Type B pancreatic cell (in vitro differentiated cells): ENCODE data around the gene ZNF468. TPM values are rescaled to one million over a fixed set of nuclear protein-coding genes. Genes with fewer than 3 reads are reported as not detected.
"Not testable (repeated sequence)": the region's sequence is repeated elsewhere in the genome, so short reads cannot be mapped to it uniquely, and the experiment has no call there.

Experiments used
- DNase-seq: peaks from one replicate; pipeline ENCODE4 v3.0.0; 2021; ENCODE audit warnings: mixed read lengths; ENCODE audit not compliant: unreplicated experiment; ENCODE audit errors: extremely low spot score
- H3K27ac Mint-ChIP-seq: 2 replicates; pipeline ENCODE4 v1.8.0; 2021; ENCODE audit warnings: mild to moderate bottlenecking, mixed read lengths
- H3K27me3 Mint-ChIP-seq: 2 replicates; pipeline ENCODE4 v1.8.0; 2021; ENCODE audit warnings: mixed read lengths
- H3K36me3 Mint-ChIP-seq: 2 replicates; pipeline ENCODE4 v1.8.0; 2021; ENCODE audit warnings: mixed read lengths
- H3K4me1 Mint-ChIP-seq: one replicate; pipeline ENCODE4 v1.8.0; 2021; ENCODE audit warnings: mixed read lengths; ENCODE audit not compliant: unreplicated experiment
- H3K4me3 Mint-ChIP-seq: 2 replicates; pipeline ENCODE4 v1.8.0; 2021; ENCODE audit warnings: mild to moderate bottlenecking, mixed read lengths
- H3K9me3 Mint-ChIP-seq: 2 replicates; pipeline ENCODE4 v1.8.0; 2021; ENCODE audit warnings: mixed read lengths
- total RNA-seq: library from RNA; stranded (reverse); gene quantifications from 2 replicates; pipeline ENCODE4 v1.2.1, GENCODE V29; 2021; ENCODE audit warnings: low replicate concordance
- TF ChIP-seq, protein P1 (sequence below): fragments of 200-600 bp; sonication (generic); conservative IDR thresholded peaks from 2 replicates; pipeline ENCODE4 v1.5.0; 2021; ENCODE audit warnings: antibody characterized with exemption, mild to moderate bottlenecking

The ZNF468 gene
- total RNA-seq, 1 donor from 2014 or later = 32.4 TPM

DNA sequence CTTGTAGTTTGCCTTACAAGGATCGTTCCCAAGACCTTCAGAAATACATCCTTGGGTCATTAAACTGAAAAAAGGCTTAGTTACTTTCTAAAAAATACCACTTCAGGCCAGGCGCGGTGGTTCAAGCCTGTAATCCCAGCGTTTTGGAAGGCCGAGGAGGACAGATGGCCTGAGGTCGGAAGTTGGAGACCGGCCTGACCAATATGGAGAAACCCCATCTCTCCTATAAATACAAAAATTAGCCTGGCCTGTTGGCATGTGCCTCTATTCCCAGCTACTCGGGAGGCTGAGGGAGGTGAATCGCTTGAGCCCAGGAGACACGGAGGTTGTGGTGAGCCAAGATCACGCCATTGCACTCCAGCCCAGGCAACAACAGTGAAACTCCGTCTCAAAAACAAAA lies 33.7 kb downstream of the ZNF468 start:
- Mint-ChIP-seq H3K4me1 (peaks cover 13% of the 10 kb centered on the region), H3K9me3 (peaks cover 3% of the 10 kb centered on the region), H3K27me3 (no peaks in the 10 kb centered on the region), H3K4me3 (no peak overlapping the region), H3K36me3 (peaks cover 5% of the 10 kb centered on the region), H3K27ac (no peak overlapping the region)
- no peak for DNase-seq
- TF ChIP-seq, protein P1, sequence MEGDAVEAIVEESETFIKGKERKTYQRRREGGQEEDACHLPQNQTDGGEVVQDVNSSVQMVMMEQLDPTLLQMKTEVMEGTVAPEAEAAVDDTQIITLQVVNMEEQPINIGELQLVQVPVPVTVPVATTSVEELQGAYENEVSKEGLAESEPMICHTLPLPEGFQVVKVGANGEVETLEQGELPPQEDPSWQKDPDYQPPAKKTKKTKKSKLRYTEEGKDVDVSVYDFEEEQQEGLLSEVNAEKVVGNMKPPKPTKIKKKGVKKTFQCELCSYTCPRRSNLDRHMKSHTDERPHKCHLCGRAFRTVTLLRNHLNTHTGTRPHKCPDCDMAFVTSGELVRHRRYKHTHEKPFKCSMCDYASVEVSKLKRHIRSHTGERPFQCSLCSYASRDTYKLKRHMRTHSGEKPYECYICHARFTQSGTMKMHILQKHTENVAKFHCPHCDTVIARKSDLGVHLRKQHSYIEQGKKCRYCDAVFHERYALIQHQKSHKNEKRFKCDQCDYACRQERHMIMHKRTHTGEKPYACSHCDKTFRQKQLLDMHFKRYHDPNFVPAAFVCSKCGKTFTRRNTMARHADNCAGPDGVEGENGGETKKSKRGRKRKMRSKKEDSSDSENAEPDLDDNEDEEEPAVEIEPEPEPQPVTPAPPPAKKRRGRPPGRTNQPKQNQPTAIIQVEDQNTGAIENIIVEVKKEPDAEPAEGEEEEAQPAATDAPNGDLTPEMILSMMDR = no peak

DNA sequence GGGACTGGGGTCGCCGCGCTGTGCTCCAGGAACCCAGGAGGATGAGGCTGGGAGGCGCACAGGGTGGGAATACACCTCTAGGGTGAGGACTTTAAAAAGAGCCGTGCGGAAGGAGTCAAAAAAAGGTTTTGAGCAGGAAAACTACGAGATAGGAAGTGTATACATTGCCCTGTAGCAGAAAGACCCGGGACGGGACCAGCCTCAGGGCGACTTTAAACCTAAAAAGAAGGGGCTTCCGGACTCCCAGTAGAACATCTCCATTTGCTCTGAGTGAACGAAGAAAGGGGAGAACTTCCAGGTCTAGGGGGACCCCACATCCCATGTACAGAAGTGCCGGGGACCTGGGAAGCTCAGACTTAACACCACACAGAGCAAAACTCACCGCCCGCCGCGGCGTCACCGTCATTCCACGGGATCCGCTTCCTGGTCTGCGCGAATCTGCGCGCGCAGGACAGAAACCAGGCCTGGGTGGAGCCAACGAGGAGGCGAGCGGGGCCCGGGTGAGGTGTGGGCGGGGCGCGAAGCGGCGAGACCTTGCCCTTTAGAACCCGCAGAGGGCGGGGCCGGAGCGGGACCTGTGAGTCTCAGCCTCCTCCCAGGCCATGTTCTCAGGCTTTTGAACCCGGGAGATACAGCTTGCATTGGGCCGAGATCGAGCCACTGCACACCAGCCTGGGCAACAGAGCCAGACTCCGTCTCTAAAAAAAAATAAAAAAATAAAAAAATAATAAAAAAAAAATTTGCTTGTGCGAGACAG lies 36.0 kb downstream of the ZNF468 start, which contains the start of gene ZNF28:
Gene ZNF28, minus strand, starts transcription at position 430 of the 757 bp plus-strand sequence. CDS start 3,675 bp downstream, outside the sequence.
- Mint-ChIP-seq H3K36me3 (peaks cover 15% of the 10 kb centered on the region), H3K27ac (peak within 1 kb of the TSS; percentile 78), H3K4me3 (peak within 1 kb of the TSS; percentile 92), H3K4me1 (peaks cover 13% of the 10 kb centered on the region)
- not testable (repeated sequence) for H3K27me3 Mint-ChIP-seq, H3K9me3 Mint-ChIP-seq, DNase-seq

DNA sequence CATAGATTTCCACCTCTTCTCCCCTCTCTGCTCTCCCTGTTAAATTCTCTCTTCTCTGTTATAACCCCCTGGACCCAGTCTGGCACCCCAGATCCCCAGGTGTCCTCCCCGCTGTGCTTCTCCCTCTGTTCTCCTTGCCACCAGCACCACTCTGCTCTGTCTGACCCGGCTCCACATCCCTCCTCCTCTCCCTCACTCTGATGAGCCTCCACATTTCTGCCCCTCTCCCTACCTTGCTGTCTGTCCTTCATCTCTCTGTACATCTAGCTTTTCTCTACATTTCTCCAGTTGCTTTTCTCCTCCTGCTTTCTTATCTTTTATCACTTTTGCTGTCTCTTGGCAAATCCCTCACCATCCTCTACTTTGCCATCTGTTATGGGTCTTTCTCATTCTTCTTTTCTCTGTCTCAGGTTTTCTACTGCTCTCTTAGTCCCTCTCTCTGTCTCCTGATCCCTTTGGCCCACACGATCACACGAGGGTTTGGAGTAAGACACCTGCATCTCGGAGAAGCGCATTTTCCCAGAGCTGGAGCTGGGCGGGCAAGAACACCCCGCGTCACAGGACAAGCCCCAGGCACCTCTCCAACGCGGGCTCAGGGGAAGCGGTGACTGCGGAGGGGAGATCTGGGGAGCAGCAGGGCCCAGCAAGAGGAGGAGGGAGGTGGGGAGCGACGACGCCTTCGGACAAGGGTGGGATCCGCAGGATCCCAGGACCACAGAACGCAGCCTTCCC lies 36.8 kb downstream of the ZNF468 start:
- peak overlapping the region; percentile 92 for H3K4me3 Mint-ChIP-seq
- H3K27ac Mint-ChIP-seq = peak overlapping the region; percentile 78
- H3K4me1 Mint-ChIP-seq = peaks cover 13% of the 10 kb centered on the region
- not testable (repeated sequence) for H3K27me3 Mint-ChIP-seq, H3K9me3 Mint-ChIP-seq, DNase-seq
- H3K36me3 Mint-ChIP-seq = peaks cover 15% of the 10 kb centered on the region

DNA sequence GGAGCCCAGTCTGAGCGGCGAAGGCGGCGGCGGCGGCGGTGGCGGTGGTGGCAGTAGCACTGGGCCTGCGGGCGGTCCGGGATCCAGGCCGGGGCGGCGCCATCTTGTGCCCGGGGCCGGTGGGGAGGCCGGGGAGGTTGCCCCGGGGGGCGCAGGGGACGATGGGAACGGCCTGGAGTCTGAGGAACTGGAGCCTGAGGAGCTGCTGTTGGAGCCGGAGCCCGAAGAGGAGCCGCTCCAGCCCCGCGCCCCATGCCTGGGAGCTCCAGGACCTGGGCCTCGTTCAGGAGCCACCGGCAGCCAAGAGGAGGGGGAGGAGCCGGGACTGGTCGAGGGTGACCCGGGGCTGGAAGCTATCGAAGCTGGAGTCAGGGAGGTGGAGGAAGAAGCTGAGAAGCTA lies 47.6 kb downstream of the ZNF468 start:
- no peak for DNase-seq
- peaks cover 25% of the 10 kb centered on the region for H3K36me3 Mint-ChIP-seq
- H3K4me3 Mint-ChIP-seq = no peak overlapping the region
- TF ChIP-seq, protein P1 = no peak
- no peaks in the 10 kb centered on the region for H3K27me3 Mint-ChIP-seq
- H3K27ac Mint-ChIP-seq = no peak overlapping the region
- no peaks in the 10 kb centered on the region for H3K9me3 Mint-ChIP-seq
- H3K4me1 Mint-ChIP-seq = no peaks in the 10 kb centered on the region

DNA sequence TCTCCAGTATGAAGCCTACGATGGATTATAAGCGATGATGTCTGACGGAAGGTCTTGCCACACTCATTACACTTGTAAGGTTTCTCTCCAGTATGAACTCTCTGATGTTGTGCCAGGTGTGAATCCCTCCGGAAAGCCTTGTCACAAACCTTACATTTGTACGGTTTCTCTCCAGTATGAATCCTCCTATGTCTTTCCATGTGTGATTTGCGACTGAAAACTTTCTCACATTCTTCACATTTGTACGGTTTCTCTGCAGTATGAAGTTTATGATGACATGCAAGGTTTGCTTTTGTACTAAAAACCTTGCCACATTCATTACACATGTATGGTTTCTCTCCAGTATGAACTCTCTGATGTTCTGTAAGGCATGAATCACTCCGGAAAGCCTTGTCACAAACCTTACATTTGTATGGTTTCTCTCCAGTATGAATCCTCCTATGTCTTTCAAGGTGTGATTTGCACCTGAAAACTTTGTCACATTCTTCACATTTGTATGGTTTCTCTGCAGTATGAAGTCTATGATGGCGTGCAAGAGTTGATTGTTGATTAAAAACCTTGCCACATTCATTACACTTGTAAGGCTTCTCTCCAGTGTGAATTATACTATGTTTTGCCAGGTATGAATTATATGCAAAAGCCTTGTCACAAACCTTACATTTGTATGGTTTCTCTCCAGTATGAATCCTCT lies 57.3 kb downstream of the ZNF468 start:
- not testable (repeated sequence) for H3K27me3 Mint-ChIP-seq, H3K4me3 Mint-ChIP-seq, H3K27ac Mint-ChIP-seq, DNase-seq, H3K4me1 Mint-ChIP-seq
- peaks cover 35% of the 10 kb centered on the region for H3K9me3 Mint-ChIP-seq
- H3K36me3 Mint-ChIP-seq = peaks cover 70% of the 10 kb centered on the region

DNA sequence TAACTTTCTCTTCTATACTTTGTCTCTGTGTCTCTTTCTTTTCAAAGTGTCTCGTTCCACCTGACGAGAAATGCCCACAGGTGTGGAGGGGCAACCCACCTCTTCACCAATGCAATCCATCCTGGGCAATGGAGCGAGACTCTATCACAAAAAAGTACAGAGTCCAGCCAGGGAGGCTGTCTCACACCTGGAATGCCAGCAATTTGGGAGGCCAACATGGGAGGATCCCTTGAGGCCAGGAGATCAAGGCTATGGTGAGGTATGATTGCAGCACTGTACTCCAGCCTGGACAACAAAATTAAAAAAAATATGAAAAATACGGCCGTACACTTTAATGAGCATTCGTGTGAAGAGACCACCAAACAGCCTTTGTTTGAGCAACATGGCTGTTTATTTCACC lies 68.0 kb downstream of the ZNF468 start:
- Mint-ChIP-seq H3K27ac (no peak overlapping the region), H3K36me3 (peaks cover 5% of the 10 kb centered on the region), H3K9me3 (no peaks in the 10 kb centered on the region), H3K4me3 (peak overlapping the region; percentile 70), H3K27me3 (peaks cover 10% of the 10 kb centered on the region), H3K4me1 (peaks cover 15% of the 10 kb centered on the region)
- DNase-seq = no peak
- TF ChIP-seq, protein P1 = no peak

Other genes starting within 250 kb of the ZNF468 start
- gene ZNF83, start 219.3 kb downstream of the ZNF468 start, total RNA-seq = 76.2 and 81.0 TPM in 2 replicates
- gene ZNF611, start 122.6 kb downstream of the ZNF468 start, total RNA-seq = 24.7 and 27.3 TPM in 2 replicates
- 12.5 and 28.8 TPM in 2 replicates for gene ZNF600, start 70.8 kb downstream of the ZNF468 start, total RNA-seq
- gene ZNF28, start 36.0 kb downstream of the ZNF468 start, total RNA-seq = 23.0 and 40.0 TPM in 2 replicates
- gene ZNF320, start 40.0 kb upstream of the ZNF468 start, total RNA-seq = 30.4 and 33.5 TPM in 2 replicates
- 8.9 and 12.5 TPM in 2 replicates for gene ZNF888, start 65.8 kb upstream of the ZNF468 start, total RNA-seq
- gene ZNF816, start 105.3 kb upstream of the ZNF468 start, total RNA-seq = 17.2 and 18.1 TPM in 2 replicates
- 0.17 and 0.50 TPM in 2 replicates for gene ERVV-1, start 156.3 kb upstream of the ZNF468 start, total RNA-seq
- gene ERVV-2, start 187.1 kb upstream of the ZNF468 start, total RNA-seq = 0.53 and 2.2 TPM in 2 replicates
- 30.7 and 35.9 TPM in 2 replicates for gene ZNF160, start 245.8 kb upstream of the ZNF468 start, total RNA-seq